HG03457 (cell line): Measurements from ENCODE around the gene STRN3.
"Not testable (repeated sequence)": the region's sequence is repeated elsewhere in the genome, so short reads cannot be mapped to it uniquely, and the experiment has no call there.

Source experiments
- ATAC-seq: cut with Tn5 transposase; IDR thresholded peaks from one replicate; pipeline ENCODE4 v1.9.1; 2021; ENCODE audit warnings: moderate number of reproducible peaks; ENCODE audit not compliant: unreplicated experiment

Gene STRN3

GRCh38 chr14:31003284-31003683 lies 22.9 kb downstream of the STRN3 start:
- ATAC-seq, result no peak

GRCh38 chr14:31001339-31001658 lies 24.9 kb downstream of the STRN3 start:
- no peak for ATAC-seq

DNA sequence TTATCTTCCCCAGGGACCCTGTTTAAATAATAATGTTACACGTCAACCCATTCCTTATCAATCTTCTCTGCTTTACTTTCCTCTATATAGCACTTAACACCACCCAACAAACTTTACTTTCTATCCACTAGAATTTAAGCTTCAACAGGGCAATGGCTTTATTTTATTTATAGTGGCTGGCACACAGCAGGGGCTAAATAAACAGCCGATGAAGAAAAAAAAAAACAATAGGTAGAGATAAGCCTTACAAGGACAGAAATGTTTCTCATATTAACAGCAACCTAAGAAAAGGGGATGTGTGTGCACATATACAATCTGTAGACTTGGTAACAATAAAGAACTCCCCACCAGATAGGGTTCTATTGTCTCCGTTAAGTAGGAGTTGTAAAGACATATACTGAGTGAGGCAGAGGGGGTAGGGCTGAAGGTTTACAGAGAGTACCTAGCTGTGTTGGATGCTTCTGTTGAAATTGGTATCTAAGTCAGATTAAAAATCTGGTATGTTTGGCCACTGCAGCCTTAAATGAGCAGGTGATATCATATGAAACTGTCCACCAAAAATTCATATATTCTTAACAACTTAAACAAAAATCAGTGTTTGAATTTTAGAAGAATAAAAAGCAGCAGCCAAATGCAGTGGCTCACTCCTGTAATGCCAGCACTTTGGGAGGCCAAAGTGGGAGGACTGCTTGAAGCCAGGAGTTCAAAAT lies 25.4 kb downstream of the STRN3 start:
- no peak for ATAC-seq

- ATAC-seq, result no peak
Measured at GRCh38 chr14:30999038-30999773, 27.0 kb downstream of the STRN3 start.

DNA sequence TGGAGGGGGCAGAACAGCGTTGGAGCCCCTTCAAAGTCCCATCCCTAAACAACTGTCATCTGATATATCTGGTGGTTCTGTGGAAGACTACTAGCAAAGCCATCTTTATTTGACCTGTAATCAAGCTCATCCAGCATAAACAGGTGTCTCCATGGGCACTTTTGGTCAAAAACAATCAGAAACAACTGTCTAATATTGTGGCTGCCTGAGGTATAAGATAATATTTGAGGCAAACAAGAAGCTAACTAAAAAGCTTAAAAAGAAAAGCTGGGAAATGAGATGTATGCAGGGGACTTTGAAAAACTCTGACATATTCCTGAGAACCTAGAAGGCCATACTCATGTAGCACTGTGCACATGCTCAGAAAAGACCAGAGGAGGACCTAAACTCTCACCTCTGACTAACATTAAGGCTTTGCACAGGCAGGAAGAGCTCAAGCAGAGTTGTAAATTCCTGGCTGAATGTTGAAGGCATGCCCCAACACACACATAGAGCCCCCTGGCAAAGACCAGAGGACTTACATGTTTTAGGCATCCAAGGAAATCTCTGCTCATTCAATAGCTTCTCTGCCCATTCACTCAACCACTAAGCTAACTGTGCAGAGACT lies 28.0 kb downstream of the STRN3 start:
- ATAC-seq, result no peak

GRCh38 chr14:30996892-30997659 lies 29.1 kb downstream of the STRN3 start:
- ATAC-seq, result no peak

GRCh38 chr14:30995689-30996088 lies 30.5 kb downstream of the STRN3 start:
- ATAC-seq, result no peak

DNA sequence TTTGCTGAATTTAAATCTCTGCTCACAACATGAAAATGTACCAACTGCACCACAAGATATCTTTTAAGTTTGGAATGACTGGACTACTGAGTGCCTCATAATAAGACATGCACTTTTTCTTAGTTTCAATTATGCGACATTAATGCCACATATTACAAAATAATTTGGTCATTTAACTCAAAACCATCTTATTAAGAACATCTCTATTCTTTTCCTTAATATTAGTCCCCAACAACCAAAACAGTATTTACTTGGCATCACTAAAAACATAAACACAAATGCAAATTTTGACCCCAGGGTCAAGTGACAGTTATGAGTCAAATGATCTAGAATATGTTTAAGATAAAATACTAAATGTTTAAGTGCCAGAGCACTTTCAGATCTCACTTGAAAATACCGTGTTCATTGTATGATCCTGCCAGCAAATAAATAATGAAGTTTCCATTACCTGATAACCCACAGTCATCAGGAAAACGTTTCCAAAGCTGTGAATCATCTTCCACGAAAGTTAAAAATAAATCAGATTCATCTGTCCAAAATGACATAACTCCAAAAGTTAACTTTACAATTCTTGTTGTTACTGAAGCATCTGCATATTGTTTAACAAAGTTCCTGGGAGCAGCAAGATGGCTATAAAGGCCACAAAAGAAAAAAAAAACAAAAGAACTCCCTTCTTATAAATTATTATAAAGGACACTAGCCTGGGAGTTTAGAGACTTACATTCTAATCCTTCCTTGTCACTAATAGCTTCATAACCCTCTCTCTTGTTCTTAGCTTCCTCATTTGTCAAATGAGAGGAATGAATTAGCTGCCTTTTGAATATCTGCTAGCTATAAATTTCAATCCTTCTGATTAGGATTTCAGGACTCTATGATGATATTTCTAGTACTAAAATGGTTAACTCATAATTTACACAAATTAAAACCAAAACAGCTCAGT lies 31.2 kb downstream of the STRN3 start:
- peak; percentile 52 for ATAC-seq

GRCh38 chr14:30993071-30993470 lies 33.1 kb downstream of the STRN3 start:
- no peak for ATAC-seq

DNA sequence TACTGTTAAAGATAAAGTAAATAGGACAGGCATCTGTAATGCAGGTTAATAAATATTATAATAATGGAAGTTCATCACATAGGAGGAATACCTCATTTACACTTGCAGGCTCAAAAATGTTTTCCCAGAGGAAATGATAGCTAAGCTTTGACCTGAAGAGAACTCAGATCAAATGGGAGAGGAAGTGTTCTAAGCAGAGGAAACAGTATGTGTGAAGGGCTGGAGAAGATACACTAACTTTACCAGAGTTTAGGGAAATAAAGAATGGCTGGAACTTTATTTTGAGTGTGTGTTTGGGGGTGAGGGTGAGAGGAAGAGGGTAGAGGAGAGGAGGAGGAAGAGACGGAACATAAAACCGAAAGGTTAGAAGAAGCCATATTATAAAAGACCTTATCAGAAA lies 34.8 kb downstream of the STRN3 start:
- no peak for ATAC-seq

DNA sequence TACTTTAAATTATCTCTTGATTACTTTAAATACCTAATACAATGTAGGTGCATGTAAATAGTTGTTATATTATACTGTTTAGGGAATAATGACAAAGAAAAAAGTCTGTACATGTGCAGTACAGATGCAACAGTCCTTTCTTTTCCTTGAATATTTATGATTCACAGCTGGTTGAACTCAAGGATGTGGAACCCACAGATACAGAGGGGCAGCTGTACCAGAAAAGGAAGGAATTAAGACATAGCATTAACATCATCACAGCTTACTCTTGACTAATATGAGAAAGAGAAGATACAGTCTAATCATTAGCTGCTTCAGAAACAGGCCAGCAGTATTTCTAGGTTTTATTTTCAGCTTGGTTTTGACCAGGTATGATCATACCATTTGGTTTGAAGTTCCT lies 35.4 kb downstream of the STRN3 start:
- no peak for ATAC-seq

GRCh38 chr14:30988509-30988908 lies 37.7 kb downstream of the STRN3 start:
- no peak for ATAC-seq

DNA sequence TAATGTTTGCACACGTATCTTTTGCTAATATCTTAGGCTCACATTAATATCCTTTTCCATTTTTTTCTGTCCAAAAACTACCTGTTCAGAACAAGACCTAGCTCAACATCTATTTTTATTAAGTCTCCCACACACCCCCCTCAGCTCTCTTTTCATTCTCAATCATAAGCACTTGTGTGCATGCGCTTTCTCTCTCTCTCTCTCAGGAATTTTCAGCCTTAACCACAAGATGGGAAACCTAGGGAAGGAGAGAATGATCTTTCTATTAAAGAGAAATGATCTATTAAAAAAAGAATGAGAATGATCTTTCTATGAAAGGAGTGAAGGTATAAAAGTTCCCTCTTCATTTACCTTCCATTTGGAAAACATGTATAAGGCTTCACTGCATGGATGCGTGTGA lies 40.4 kb downstream of the STRN3 start:
- no peak for ATAC-seq

DNA sequence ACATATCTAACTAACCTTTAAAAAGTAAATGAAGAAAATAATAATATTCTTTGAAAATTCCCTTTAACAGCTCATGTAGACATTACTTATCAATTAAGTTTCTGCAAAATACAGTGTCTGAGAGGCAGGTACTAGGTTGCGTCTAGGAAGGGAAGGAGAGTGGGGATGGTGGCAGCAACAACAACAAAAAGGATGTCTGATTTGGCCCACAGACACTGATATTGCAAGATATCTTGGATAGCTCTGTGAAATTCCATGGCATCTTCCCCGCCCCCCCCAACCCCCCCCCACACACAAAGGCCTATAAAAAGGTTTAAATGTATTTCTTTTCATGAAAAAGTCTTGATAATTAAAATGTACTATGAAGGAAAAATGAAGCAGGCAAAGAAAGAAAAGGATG lies 42.3 kb downstream of the STRN3 start:
- no peak for ATAC-seq

DNA sequence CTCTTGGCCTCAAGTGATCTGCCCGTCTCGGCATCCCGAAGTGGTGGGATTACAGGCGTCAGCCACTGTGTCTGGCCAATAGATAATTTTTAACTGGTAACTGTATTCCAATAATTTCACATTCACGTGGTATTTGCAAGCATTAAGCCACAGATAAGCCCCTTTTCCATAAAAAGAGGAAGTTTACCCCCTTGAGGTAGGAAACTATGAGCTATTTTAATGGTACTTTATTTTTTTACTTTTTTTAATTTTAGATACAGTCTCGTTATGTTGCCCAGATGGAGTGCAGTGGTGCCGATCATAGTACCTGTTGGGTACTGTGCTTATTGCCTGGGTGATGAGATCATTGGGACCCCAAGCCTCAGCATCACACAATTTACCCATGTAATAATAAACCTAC lies 43.6 kb downstream of the STRN3 start:
- ATAC-seq, result no peak

DNA sequence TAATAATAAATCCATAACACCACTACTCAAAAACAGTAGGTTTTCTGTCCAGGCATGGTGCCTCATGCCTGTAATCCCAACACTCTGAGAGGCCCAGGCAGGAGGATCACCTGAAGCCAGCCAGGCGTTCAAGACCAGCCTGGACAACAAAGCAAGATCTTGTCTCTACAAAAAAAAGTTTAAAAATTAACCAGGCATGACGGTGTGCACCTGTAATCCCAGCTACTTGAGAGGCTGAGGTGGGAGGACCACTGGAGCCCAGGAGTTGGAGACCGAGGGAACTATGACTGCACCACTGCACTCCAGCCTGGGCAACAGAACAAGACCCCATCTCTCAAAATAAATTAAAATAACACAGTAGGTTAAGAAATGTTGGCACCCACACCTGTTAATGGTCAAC lies 45.2 kb downstream of the STRN3 start:
- no peak for ATAC-seq

DNA sequence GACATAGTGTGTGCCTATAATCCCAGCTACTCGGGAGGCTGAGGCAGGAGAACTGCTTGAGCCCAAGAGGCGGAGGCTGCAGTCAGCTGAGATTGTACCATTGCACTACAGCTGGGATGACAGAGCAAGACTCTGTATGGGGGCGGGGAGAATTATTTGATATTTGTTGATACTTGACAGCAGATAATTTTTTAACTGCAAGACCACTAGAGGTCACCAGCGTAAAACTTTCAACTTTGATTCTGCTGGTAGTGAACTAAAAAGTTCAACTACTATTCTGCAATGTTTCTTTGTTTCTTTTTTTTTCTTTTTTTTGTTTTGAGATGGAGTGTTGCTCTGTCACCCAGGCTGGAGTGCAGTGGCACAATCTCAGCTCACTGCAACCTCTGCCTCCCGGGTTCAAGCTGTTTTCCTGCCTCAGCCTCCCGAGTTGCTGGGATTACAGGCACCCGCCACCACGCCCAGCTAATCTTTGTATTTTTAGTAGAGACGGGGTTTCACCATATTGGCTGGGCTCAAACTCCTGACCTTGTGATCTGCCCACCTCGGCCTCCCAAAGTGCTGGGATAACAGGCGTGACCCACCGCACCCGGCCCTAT lies 46.0 kb downstream of the STRN3 start:
- not testable (repeated sequence) for ATAC-seq

DNA sequence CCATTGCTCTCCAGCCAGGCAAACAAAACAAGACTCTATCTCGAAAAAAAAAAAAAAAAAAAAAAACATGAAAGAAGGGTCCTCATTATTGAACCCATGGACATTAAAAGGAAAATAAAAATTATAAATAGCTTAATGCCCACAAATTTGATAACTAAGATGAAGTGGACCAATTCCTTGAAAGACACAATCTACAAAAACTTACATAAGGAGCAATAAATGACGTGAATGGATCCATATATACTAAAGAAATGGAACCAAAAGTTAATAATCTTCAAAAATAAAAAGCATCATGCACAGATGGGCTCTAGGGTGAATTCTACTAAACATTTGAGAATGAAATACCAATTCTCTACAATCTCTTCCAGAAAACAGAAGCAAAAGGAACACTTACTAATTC lies 48.4 kb downstream of the STRN3 start:
- ATAC-seq, result no peak

- ATAC-seq, result no peak
Measured at GRCh38 chr14:30974628-30975027, 51.6 kb downstream of the STRN3 start.
